ENCODE results near the gene RFT1.

Gene RFT1

DNA sequence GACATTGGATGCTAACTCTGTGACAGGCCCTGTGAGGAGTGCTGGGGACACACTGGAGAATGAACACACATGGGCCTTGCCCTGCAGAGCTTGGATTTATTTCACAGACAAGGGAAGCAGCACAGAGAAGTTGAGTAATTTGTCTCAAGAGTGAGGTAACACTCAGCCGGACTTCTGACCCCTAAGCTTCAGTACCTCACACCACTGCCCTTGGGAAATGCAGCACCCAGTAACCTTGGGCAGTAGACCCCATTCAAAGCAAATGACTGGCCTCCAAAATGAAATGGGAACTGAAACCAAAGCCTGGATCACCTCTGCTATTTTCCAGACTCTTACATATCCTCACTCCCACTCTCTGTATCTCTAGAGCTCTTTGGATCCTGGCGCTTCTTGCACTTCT is 37.3 kb downstream of the RFT1 start:
- DNase-seq (ENCODE audit: low read depth in 4 of 4, low spot score in 1 of 4) = no peak

GRCh38 chr3:53092216-53092615 is 38.0 kb downstream of the RFT1 start:
- DNase-seq (ENCODE audit: low read depth in 4 of 4, low spot score in 1 of 4) = no peak

DNA sequence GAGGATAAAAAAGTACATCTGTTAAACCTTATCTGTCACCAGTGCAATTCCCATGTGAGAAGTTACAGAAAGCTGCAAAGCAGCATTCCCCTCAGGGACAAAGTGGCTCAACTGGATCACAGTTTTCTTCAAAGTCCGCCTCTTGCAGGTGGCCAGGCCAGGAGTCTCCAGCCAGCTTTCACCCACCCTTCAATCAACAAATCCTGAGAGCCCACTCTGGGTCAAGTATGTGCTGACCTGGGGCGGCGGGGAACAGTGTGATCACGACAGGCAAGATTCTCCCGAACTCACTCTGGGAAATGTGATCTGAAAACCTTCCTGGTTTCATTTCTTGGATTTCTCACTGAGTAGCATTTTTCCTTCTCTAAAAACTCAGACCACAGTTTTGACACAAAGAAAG is 39.2 kb downstream of the RFT1 start:
- no peak for DNase-seq (ENCODE audit: low read depth in 4 of 4, low spot score in 1 of 4)

DNA sequence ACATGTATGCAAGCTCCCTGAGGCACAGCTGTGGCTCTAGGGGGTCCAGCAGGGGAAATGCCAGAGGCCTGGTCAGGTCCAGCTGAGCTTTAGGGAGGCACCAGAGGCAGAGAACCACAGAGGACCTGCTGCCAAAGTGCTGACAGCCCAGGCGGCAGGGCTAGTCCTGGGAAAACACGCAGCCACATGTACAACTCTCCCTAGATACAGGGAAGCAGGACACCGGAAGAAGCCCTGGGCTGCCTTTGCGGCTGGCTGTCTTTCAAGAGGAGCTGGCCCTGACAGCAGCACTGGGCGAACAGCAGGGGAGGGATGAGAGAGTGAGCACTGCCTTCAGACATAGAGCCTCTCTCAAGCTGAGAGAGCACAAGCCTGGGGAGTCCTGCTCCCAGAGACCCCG is 40.7 kb downstream of the RFT1 start:
- no peak for DNase-seq (ENCODE audit: low read depth in 4 of 4, low spot score in 1 of 4)

DNA sequence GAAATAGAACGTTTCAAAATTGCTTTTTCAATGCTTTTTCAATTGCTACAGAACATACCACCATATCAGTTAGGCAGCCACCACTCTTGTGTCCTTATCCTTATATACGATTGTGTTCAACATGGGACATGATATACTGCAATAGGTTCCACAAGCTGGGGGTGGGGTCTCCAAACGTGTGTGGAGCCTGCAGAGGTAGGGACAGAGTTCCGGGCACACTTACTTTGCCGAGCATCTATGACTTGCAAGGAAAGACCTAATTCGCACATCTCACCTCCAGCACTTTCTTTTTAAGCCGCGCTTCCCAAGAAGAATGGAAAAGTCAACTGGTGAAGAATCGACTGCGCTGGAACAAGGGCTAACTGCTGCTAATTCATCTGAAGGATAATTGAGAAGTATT is 44.8 kb downstream of the RFT1 start:
- no peak for DNase-seq (ENCODE audit: low read depth in 4 of 4, low spot score in 1 of 4)

DNA sequence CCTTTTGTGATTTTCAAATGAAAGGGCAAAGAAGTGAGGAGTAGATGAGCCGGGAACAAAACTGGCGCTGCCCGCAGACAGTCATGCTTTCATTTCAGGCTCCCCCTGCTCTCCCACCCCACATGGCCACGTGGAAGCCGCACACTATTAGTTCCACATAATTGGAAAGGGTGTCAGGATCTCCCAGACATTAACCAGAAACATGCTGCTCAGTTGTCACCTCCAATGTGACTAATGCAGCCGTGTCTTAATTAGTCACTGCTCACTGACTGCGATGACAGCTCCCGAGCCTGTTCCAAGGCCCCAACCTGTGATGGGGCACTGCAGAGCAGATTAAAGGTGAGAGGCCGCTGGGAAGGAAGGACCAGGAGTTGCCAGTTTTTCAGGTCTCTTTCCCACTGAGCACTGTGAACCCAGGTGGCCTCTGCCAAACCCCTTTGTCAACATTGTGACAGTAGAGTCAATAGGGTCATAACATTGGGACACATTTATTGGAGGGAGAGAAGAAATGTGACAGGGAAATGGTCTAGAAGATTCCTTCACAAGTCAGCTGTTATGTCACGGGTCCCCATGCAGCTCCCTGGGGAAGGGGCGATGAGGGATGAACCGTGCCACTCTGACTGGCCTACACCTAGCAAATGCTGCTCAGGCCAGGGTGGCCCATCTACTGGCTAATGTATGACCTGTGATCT is 45.8 kb downstream of the RFT1 start:
- DNase-seq (ENCODE audit: low read depth in 4 of 4, low spot score in 1 of 4) = no peak

GRCh38 chr3:53083949-53084309 is 46.3 kb downstream of the RFT1 start:
- DNase-seq (ENCODE audit: low read depth in 4 of 4, low spot score in 1 of 4) = no peak

- no peak for DNase-seq (ENCODE audit: low read depth in 4 of 4, low spot score in 1 of 4)
Measured at GRCh38 chr3:53083521-53083920, 46.7 kb downstream of the RFT1 start.

DNA sequence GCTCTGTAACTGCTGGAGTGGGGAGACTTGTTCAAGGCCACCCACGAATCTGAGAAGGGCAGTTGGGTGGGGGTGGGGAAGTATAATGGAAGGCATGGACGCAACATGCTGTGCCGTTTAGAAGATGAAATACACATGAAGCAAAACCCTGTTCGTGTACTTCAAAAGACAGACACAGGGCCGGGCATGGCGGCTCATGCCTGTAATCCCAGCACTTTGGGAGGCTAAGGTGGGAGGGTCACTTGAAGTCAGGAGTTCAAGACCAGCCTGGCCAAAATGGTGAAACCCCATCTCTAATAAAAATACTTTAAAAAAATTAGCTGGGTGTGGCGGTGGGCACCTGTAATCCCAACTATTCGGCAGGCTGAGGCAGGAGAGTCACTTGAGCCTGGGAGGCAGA is 47.5 kb downstream of the RFT1 start:
- no peak for DNase-seq (ENCODE audit: low read depth in 4 of 4, low spot score in 1 of 4)

DNA sequence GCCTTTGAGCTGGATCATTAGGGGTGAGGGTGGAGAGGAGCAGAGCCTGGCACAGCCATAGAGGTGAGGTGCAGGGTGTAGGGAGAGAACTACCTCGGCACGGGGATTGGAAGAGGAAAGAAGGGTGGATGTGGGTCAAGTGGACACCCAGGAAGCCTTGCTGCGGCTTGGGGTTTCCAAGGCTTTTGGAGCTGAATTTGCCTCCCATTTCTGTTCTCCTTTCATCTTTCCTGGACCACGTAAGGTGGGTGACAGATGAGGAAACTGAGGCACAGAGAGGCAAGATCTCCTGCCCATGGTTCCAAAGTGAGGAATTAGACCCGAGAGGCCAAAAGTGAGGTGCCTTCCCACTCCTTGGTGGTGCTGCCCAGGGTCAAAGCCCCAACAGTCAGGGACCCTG is 48.9 kb downstream of the RFT1 start:
- DNase-seq (ENCODE audit: low read depth in 4 of 4, low spot score in 1 of 4) = no peak

DNA sequence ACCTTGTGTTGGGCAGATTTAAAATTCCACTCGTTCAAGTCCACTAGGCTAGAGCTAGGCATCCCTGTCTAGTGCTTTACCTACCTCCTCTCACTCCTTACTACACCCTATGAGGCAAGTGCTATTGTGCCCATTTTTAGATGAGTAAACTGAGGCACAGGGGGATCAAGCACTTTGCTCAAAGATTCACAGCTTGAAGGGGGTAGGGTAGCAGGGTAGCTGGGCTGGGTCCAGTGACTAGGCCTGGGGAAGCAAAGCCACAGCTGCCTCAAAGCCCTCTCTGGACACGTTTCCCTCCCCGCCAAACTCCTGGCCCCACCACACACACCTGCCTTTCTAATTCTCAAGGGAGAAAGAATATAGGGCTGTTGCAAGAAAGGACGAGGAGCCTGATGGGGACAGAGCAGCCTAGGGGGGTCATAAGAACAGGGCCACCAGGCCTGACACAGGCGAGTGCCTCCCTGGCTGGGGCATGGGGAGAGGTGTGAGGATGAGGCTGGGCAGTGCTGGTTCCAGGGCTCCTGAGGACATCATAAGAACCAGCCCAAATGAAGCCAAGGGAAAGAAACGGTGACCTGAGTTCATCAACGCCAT is 49.5 kb downstream of the RFT1 start:
- no peak for DNase-seq (ENCODE audit: low read depth in 4 of 4, low spot score in 1 of 4)

- DNase-seq (ENCODE audit: low read depth in 4 of 4, low spot score in 1 of 4) = no peak
Measured at GRCh38 chr3:53079791-53080555, 50.3 kb downstream of the RFT1 start.

DNA sequence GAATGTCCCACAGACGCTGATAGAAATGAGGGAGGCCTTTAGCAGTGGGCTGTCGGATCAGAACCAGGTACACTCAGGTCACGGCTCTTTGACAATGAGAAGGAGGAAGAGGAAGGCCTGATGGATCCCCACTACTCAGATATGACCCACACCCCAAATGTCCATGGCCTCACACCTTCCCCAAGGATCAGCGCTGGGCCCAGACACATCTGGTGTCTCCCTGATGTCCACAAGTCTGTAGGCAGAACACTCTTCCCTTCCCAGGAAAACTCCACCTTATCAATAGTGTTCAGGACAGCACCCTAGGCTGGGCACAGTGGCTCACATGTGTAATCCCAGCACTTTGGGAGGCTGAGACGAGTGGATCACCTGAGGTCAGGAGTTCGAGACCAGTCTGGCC is 51.1 kb downstream of the RFT1 start:
- DNase-seq (ENCODE audit: low read depth in 4 of 4, low spot score in 1 of 4) = no peak

DNA sequence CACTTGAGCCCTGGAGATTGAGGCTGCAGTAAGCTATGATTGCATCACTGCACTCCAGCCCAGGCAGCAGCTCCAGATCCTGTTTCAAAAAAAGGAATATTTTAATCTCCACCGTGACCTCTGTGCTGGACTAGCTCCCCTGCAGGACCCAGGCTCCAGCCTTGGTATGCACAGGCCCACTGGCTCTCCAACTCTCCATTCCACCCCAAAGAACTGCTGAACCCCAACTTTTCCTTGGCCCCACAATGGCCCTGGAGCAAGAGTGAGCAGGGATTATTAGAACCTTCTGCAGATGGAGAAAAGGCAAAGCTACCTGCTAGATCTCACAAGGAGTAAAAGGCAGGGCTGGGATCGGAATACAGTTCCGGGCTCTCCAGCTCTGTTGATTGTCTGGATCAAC is 51.6 kb downstream of the RFT1 start:
- no peak for DNase-seq (ENCODE audit: low read depth in 4 of 4, low spot score in 1 of 4)

- no peak for DNase-seq (ENCODE audit: low read depth in 4 of 4, low spot score in 1 of 4)
Measured at GRCh38 chr3:53077476-53078220, 52.6 kb downstream of the RFT1 start.

GRCh38 chr3:53075743-53076140 is 54.5 kb downstream of the RFT1 start:
- DNase-seq (ENCODE audit: low read depth in 4 of 4, low spot score in 1 of 4) = no peak

- DNase-seq (ENCODE audit: low read depth in 4 of 4, low spot score in 1 of 4) = no peak
Measured at GRCh38 chr3:53074761-53075742, 55.2 kb downstream of the RFT1 start.

- DNase-seq (ENCODE audit: low read depth in 4 of 4, low spot score in 1 of 4) = no peak
Measured at GRCh38 chr3:53074366-53074696, 55.9 kb downstream of the RFT1 start.

GRCh38 chr3:53073553-53074365 is 56.5 kb downstream of the RFT1 start:
- no peak for DNase-seq (ENCODE audit: low read depth in 4 of 4, low spot score in 1 of 4)

Data from stimulated activated CD4-positive, alpha-beta T cell treated with anti-CD3 and anti-CD28 coated beads, Interleukin-1b, Interleukin-23, amount 100 ng/mL, for 24 hours (primary cell).